ENCODE measurements around the gene RING1.

The RING1 gene

DNA sequence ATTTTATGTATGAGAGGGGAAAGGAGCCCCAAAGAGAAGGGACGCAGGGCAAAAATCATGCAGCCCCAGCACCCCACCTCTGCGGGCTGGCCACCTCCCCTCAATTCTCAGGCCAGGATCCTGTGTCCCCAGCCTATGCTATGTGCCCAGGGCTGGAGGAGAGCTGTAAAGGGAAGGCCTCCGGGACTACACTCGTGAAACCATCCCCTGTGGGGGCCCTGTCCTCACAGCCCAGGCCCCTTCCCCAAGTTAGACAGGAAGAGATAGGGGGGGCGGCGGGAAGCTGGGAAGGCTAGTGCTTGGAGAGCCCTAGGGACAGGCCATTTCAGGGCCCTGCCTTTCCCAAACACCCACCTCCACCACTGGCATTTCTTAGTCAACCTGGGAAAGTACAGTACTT, 14.7 kb upstream of the RING1 start:
- no peak for DNase-seq

DNA sequence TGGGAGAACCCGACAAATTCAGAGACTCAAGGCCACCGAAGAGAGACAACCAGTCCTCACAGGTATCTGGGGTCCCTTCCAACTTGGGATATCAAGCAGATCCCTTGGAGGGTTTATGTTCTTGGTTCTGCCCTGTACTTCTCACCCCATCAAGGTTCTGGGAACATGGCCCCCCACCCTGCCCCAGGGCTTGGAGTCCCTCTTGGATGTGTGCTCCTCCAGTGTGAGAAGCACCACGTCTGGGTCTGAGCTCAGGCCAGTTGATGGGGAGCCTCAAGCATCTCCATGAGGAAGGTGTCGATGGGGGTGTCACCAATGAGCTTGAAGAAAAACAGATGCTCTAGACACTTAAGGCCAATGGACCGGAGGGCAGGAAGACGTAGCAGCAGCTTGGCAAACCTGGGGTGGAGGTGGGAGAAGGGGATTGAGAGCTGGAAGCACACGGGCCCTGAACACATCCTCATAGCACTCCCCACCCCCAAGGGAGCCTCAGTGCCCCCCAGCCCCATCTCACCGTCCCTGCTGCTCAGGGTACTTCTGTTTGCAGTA, 13.8 kb upstream of the RING1 start:
- no peak for DNase-seq

DNA sequence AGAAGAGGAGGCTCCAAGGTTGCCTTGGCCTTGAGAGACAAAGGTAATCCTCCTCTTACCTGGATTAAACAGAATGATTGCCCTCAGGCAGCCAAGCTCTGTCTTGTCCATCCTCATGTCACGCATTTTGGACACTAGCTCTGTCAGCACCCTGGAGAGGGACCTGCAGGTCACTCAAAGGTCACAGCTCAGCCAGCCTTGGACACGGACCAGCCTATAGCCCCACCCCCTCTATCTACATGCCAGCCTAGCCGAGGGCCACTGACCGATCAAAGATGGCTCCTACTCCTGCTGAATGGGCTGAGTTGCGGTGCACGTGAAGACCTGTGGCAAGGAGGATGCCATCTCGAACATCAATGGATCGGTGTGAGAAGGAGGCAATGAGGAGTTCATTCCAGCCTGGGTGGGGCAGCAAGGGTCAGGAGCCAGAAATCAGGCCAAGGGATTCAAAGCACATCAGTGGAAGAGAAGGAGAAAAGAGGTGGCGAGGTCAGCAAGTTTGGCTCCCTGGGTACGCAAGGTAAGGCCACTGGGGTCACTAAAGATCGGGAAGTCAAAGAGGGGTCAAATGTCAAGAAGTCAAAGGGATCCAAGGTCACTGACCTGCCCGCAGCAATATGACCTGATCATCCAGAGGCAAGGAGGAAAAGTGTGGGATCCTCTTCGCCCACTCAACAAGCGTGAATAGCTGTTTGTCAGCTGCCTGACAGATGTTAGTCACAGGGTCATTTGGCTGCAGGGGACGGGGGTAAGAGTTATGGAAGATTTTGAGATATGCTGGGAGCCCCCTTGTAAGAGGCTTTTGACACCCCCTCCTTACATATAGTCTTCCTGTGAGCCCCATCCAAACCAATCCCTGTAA, 12.8 kb upstream of the RING1 start:
- no peak for DNase-seq

DNA sequence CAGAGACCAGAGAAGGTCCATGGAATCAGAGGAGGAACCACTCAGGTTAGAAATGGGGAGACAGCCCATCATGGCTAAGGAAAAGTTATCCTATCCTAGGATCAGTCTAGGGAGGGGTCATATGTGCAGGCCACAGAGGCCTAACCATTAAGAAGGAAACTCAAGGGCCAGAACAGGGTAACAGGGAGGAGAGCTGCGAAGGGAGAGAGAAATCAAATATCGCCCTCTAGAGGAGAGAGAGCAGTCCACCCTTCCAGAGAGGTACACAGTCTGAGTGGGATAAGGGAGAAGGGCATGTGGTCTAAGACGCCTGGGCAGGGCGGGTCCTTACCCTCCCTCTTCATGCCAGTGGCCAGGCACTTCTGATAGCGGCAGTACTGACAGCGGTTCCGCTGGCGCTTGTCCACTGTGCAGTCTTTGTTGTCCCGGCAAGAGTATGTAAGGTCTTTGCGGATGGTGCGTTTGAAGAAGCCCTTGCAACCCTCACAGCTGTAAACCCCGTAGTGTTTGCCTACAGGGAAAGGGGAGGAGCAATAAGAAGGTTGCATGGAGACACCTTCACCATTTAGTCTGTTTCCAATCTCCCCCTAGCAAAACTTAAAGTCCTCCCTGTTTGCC, 10.8 kb upstream of the RING1 start:
- peak; percentile 60 for DNase-seq

- no peak for DNase-seq
Observed at GRCh38 chr6:33198159-33198852, 10.0 kb upstream of the RING1 start.

- no peak for DNase-seq
Observed at GRCh38 chr6:33198853-33199436, 9.4 kb upstream of the RING1 start.

GRCh38 chr6:33199687-33200218, 8.5 kb upstream of the RING1 start:
- DNase-seq, result peak; percentile 68

DNA sequence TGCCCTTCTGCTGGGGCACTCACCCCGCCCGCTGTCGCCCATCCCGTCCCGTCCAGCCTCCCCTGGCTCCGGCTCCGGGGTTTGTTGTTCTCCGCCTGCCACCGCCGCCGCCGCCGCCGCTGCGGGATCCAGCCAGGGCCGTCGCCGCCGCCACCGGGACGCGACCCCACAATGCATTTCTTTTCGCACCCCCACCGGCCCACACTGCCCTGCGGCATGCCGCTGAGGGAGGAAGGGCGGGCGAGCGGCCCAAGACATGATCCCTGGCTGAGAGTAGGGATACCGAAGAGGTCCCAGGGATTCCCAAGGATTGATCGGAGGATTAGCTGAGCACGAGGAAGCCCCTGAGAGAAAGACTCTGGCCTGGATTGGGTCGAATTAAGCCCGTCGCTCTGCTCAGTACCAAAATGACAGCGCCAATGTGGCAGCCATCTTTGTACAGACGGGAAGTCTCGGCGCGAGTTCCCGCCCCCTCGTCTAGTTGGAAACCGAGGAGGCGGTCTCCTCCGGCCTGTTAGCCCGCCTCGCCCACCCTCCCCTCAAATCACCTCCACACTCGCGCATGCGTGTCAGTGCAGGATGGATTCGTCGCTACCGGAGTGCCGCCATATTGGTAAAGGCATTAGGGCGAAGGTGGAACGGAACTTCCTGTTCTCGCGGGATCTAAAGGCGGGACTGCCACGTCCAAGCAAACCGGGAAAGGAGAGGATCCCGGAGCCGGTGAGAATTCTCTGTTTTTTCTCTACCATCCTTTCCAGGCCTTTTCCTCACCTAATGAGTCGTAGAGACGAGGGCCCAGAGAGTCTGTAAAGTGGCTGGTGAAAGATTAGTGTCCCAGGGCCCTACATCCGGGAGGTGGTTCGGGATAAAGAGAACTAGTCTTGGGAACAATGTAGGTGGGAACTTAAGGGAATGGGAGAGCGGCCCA, 7.8 kb upstream of the RING1 start, which contains the start of the genes RXRB and SLC39A7:
Gene RXRB (minus strand): TSS at position 447 of the 928 bp plus-strand sequence. CDS start 189 bp downstream, at position 258.
Gene SLC39A7 (plus strand): TSS at position 649 of the 928 bp plus-strand sequence. CDS start 379 bp downstream, outside the sequence.
- DNase-seq, result peak; percentile 99

- no peak for DNase-seq
Observed at GRCh38 chr6:33201147-33201545, 7.2 kb upstream of the RING1 start.

DNA sequence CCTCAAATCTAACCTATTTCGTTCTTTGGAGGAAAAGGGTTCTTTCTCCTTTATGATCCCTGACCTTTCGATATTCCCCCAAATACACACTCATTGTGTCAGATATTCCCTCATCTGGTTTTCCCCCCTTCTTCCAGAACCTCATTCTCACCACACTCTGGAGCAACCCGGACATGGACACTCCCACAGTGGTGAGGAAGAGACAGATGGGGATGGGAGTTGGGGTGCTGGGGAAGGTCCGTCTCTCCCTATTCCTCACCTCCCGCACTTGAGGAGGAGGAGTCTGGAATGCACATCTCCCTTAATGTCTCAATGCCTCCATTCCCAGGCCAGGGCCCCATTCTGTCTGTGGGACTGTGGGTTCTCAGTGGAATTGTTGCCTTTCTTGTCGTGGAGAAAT, 6.4 kb upstream of the RING1 start:
- DNase-seq, result no peak

- no peak for DNase-seq
Observed at GRCh38 chr6:33202799-33203198, 5.5 kb upstream of the RING1 start.

DNA sequence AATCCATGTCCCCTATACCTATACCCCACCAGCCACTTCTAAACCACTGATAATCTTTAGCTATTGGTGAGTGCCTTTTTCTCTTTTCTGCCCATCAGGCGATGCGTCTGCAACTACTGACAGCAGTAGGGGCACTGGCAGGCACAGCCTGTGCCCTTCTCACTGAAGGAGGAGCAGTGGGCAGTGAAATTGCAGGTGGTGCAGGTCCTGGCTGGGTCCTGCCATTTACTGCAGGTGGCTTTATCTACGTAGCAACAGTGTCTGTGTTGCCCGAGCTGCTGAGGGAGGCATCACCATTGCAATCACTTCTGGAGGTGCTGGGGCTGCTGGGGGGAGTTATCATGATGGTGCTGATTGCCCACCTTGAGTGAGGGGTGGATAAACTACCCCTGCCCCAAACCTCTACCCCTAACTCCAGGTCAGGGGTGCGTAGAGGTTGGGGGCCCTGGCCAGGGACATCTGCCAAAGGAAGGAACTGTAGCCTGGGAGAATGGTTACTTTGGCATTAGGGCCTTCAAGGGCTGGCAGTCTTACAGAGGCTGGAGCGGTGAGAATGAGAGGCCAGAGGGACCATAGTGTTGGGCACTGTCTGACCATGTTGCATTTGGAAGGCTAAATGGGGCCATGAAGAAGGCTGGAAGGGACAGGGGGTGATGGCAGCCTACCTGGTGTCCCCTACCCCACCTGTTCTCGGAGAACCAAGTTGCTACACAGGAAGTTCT, 4.7 kb upstream of the RING1 start:
- DNase-seq, result no peak

DNA sequence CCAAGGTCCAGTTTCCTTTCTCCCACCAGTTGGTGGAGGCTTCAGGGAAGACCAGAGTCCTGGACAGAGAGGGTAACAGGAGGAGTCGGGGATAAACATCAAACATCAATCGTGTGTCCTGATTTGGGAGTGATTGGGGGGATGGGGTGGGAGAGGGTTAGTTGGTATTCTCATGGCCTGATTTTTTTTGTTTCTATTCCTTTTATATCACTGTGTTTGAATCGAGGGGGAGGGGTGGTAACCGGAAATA, 4.2 kb upstream of the RING1 start:
- no peak for DNase-seq

- DNase-seq, result peak; percentile 88
Observed at GRCh38 chr6:33204415-33205190, 3.7 kb upstream of the RING1 start, which contains the start of gene HSD17B8. Gene HSD17B8, plus strand, starts transcription at chr6:33204655. Its CDS starts 14 bp downstream, at chr6:33204669.

DNA sequence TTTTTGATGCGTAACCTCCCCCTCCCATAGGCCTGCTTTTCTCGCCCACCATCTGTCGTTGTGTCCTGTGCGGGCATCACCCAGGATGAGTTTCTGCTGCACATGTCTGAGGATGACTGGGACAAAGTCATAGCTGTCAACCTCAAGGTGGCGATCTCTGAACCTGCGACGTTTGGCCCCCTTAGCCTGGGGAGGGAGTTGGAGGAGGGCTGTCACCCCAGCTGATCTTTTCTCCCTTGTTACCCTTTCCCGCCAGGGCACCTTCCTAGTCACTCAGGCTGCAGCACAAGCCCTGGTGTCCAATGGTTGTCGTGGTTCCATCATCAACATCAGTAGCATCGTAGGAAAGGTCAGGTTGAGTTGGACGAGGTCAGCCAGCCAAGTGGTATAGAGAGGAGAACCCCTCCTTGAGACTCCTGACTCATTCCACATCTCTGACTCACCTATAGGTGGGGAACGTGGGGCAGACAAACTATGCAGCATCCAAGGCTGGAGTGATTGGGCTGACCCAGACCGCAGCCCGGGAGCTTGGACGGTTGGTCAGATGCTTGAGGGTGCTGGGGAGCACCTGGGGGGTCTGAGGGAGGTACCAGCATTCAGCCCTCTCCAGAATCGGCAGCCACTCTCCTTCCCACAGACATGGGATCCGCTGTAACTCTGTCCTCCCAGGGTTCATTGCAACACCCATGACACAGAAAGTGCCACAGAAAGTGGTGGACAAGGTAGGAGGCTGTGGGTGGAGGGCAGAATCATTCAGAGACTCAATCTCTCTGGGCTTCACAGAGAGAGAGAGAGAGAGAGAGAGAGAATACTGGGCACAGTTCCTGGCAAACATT, 2.9 kb upstream of the RING1 start:
- DNase-seq, result peak; percentile 25

GRCh38 chr6:33206027-33206863, 2.1 kb upstream of the RING1 start:
- DNase-seq, result no peak

GRCh38 chr6:33206864-33207551, 1.3 kb upstream of the RING1 start:
- no peak for DNase-seq

Measured in CD4-positive, alpha-beta T cell treated with Interleukin-4 for 4 hours (primary cell).